Common myeloid progenitor, CD34-positive (primary cell): Measurements from ENCODE around the gene TADA1.
"Not testable (repeated sequence)": the region's sequence is repeated elsewhere in the genome, so short reads cannot be mapped to it uniquely, and the experiment has no call there.

Experiments
- CTCF ChIA-PET: fragments of 350-600 bp; sonication (Branson Sonifier 250); formaldehyde crosslinking; loops from one replicate; lab custom pipeline; 2021; ENCODE audit warnings: antibody characterized with exemption; lab: Charles Lee
- POLR2A ChIA-PET: fragments of 350-600 bp; sonication (Branson Sonifier 250); formaldehyde crosslinking; loops from one replicate; lab custom pipeline; 2021; ENCODE audit warnings: antibody characterized with exemption; lab: Charles Lee
- DNase-seq, 3 donors: peaks; one replicate each; pipeline versions ENCODE4 v3.0.0 to v3.0.0-alpha.2; 2013
- H3K27ac ChIP-seq, 2 experiments: 1 replicate in 1 of 2; 2 replicates in 1 of 2; pipeline ENCODE4 v1.7.0; 2013; ENCODE audit warnings: inconsistent platforms in 2 of 2, low read length in 2 of 2, mild to moderate bottlenecking in 2 of 2, low read depth in 1 of 2, moderate library complexity in 1 of 2; ENCODE audit not compliant: severe bottlenecking in 2 of 2, insufficient read depth in 1 of 2, poor library complexity in 1 of 2
- H3K27me3 ChIP-seq, 5 experiments: replicated peaks in 2 of 5; 1 replicate in 3 of 5; 2 replicates in 2 of 5; pipeline versions ENCODE4 v1.6.1 to v1.7.0; 2013; ENCODE audit warnings: low read length in 4 of 5, mild to moderate bottlenecking in 2 of 5, moderate library complexity in 2 of 5, inconsistent platforms in 1 of 5; ENCODE audit not compliant: insufficient read depth in 5 of 5, control insufficient read depth in 4 of 5
- H3K36me3 ChIP-seq, 4 experiments: 1 replicate in 2 of 4; 2 replicates in 2 of 4; pipeline versions ENCODE4 v1.6.1 to v1.7.0; 2013; ENCODE audit warnings: low read length in 3 of 4, control low read depth in 1 of 4, mild to moderate bottlenecking in 1 of 4; ENCODE audit not compliant: control insufficient read depth in 4 of 4, insufficient read depth in 4 of 4
- H3K4me1 ChIP-seq, 4 experiments: 1 replicate in 3 of 4; 2 replicates in 1 of 4; pipeline versions ENCODE4 v1.6.1 to v1.7.1; 2013; ENCODE audit warnings: low read length in 3 of 4, mild to moderate bottlenecking in 3 of 4, control low read depth in 1 of 4, inconsistent platforms in 1 of 4, moderate library complexity in 1 of 4; ENCODE audit not compliant: control insufficient read depth in 4 of 4, insufficient read depth in 4 of 4; ENCODE audit errors: control extremely low read depth in 1 of 4
- H3K4me3 ChIP-seq, 7 experiments: 1 replicate in 4 of 7; 2 replicates in 3 of 7; pipeline versions ENCODE4 v1.5.1 to v1.7.0; 2013; ENCODE audit warnings: mild to moderate bottlenecking in 7 of 7, low read length in 6 of 7, moderate library complexity in 6 of 7, inconsistent platforms in 2 of 7, low read depth in 2 of 7, control low read depth in 1 of 7; ENCODE audit not compliant: insufficient read depth in 4 of 7, control insufficient read depth in 1 of 7; ENCODE audit errors: extremely low read depth in 1 of 7
- H3K9me3 ChIP-seq, 5 experiments: 1 replicate in 4 of 5; 2 replicates in 1 of 5; pipeline versions ENCODE4 v1.6.1 to v1.7.1; 2013; ENCODE audit warnings: low read length in 4 of 5, mild to moderate bottlenecking in 2 of 5, inconsistent platforms in 1 of 5, low read depth in 1 of 5, moderate library complexity in 1 of 5; ENCODE audit not compliant: control insufficient read depth in 4 of 5, insufficient read depth in 2 of 5; ENCODE audit errors: control extremely low read depth in 1 of 5
- WGBS: methylation state at CpG from one replicate; pipeline ENCODE4 v1.1.5; 2013; ENCODE audit not compliant: insufficient coverage; 5-methylcytosine and 5-hydroxymethylcytosine counted together

Gene TADA1

DNA sequence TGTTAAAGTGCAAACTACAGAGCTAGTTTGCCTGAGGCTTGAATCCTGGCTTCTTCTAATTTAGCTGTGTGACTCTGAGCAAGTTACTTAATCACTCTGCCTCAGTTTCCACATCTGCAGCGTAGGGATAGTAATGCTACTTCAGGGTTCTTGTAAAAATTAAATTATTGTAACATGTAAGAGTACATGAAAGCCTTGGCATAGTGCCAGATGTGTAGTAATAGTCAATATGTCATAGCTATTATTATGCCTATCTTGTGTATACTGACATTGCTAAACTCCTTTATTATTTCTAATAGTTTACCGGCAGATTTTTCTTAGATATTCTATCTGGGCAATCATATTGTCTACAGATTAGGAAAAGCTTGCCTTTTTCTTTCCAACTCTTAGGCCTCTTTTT is 6.8 kb upstream of the TADA1 start:
- Histone ChIP-seq H3K36me3 (no peaks in the 10 kb centered on the region), H3K27me3 (peaks cover 0 to 6% (median 0%) of the 10 kb centered on the region in 5 experiments), H3K4me3 (no peak overlapping the region), H3K4me1 (peaks cover 0 to 17% (median 14%) of the 10 kb centered on the region in 4 experiments), H3K27ac (no peak overlapping the region), H3K9me3 (no peaks in the 10 kb centered on the region)
- ChIA-PET POLR2A (no interaction called here), CTCF (interaction anchor here (0.8 to 13.2 kb wide), 7 partner anchors 23 to 241 kb away, joined by 3 to 172 read pairs (median 4); no protein-coding TSS in a partner anchor)
- no peak for DNase-seq
- WGBS, result no CpG with 5 or more reads among the region's 2 CpGs

DNA sequence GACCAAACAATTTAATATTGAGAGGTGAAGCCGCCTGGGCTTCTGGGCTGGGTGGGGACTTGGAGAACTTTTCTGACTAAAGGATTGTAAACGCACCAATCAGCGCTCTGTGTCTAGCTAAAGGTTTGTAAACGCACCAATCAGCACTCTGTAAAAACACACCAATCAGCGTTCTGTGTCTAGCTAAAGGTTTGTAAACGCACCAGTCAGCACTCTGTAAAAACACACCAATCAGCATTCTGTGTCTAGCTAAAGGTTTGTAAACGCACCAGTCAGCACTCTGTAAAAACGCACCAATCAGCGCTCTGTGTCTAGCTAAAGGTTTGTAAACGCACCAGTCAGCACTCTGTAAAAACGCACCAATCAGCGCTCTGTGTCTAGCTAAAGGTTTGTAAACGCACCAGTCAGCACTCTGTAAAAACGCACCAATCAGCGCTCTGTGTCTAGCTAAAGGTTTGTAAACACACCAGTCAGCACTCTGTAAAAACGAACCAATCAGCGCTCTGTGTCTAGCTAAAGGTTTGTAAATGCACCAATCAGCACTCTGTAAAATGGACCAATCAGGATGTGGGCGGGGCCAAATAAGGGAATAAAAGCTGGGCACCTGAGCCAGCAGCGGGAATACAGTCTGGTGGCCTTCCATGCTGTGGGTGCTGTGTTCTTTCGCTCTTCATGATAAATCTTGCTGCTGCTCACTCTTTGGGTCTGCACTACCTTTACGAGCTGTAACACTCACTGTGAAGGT is 2.3 kb upstream of the TADA1 start:
- CTCF ChIA-PET, result interaction anchor here (13.2 kb wide), 1 partner anchor 182 kb away, joined by 172 read pairs; no protein-coding TSS in a partner anchor
- H3K36me3 ChIP-seq, H3K27ac ChIP-seq, H3K9me3 ChIP-seq, DNase-seq, POLR2A ChIA-PET, H3K4me3 ChIP-seq, H3K27me3 ChIP-seq: not testable (repeated sequence)
- peaks cover 7 to 23% (median 14%) of the 10 kb centered on the region in 4 experiments for H3K4me1 ChIP-seq
- 98% methylated on average over 8 of the region's 21 CpGs for WGBS

GRCh38 chr1:166876540-166876838 is 425 bp upstream of the TADA1 start:
- Histone ChIP-seq H3K4me3 (peak overlapping the region in 6 of 7 experiments; percentile 19 to 92 (median 83)), H3K9me3 (no peaks in the 10 kb centered on the region), H3K4me1 (peaks cover 7 to 23% (median 14%) of the 10 kb centered on the region in 4 experiments), H3K27me3 (no peaks in the 10 kb centered on the region), H3K36me3 (peaks cover 0 to 10% (median under 1%) of the 10 kb centered on the region in 4 experiments), H3K27ac (peak overlapping the region in 1 of 2 experiments; percentile 74)
- WGBS, result 0% methylated on average over 6 of the region's 7 CpGs
- POLR2A ChIA-PET, result interaction anchor here (1.2 kb wide), 1 partner anchor 38 kb away, joined by 3 read pairs; the partner anchor contains the start of gene POGK
- CTCF ChIA-PET, result interaction anchor here (0.9 to 13.2 kb wide), 4 partner anchors 17 to 184 kb away, joined by 3 to 172 read pairs (median 4); partner anchors contain the start of gene POGK
- no peak for DNase-seq

DNA sequence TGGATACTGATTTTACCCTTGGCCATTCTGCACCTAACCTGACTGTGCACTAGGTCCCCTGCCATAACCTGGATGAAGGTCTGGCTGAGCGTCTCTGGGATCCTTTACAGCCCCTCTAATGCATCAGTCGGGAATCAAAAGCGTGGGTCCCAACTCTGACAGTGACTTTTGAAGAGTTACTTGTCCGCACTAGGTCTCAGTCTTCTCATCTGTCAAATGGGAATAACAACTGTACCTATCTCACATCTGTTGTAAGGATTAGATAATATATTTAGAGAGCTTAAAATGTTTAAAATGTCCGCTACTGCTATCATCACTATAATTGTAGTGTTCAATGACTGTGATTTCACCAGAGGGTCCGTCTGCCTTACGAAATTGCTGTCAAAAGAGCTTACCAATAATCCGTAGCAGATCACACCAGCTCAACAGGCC is 746 bp downstream of the TADA1 start:
- Histone ChIP-seq H3K4me3 (peak overlapping the region; percentile 40 to 92 (median 80)), H3K4me1 (peaks cover 7 to 23% (median 14%) of the 10 kb centered on the region in 4 experiments), H3K9me3 (no peaks in the 10 kb centered on the region), H3K27ac (peak overlapping the region; percentile 66 to 85), H3K27me3 (no peaks in the 10 kb centered on the region), H3K36me3 (peaks cover 0 to 10% (median under 1%) of the 10 kb centered on the region in 4 experiments)
- WGBS, result 37% methylated on average over 6 of the region's 8 CpGs
- CTCF ChIA-PET, result interaction anchor here (1.2 to 13.2 kb wide), 2 partner anchors 34 to 185 kb away, joined by 3 to 172 read pairs; no protein-coding TSS in a partner anchor
- POLR2A ChIA-PET, result no interaction called here
- DNase-seq, result no peak

- Histone ChIP-seq H3K27me3 (no peaks in the 10 kb centered on the region), H3K27ac (no peak overlapping the region), H3K4me1 (peaks cover 7 to 24% (median 15%) of the 10 kb centered on the region in 4 experiments), H3K4me3 (no peak overlapping the region), H3K9me3 (no peaks in the 10 kb centered on the region), H3K36me3 (peaks cover 0 to 10% (median 3%) of the 10 kb centered on the region in 4 experiments)
- no peak for DNase-seq
- CTCF ChIA-PET, result no interaction called here
- WGBS, result 100% methylated on average over 6 of the region's 8 CpGs
- POLR2A ChIA-PET, result no interaction called here
Measured at GRCh38 chr1:166874464-166874863, 1.6 kb downstream of the TADA1 start.

GRCh38 chr1:166870584-166870983 is 5.5 kb downstream of the TADA1 start:
- Histone ChIP-seq H3K9me3 (no peaks in the 10 kb centered on the region), H3K4me1 (peaks cover 3 to 16% (median 10%) of the 10 kb centered on the region in 4 experiments), H3K36me3 (peaks cover 4 to 33% (median 17%) of the 10 kb centered on the region in 4 experiments), H3K27ac (no peak overlapping the region), H3K4me3 (no peak overlapping the region), H3K27me3 (no peaks in the 10 kb centered on the region)
- DNase-seq, result no peak
- POLR2A ChIA-PET, result no interaction called here
- WGBS, result no CpG with 5 or more reads among the region's 4 CpGs
- CTCF ChIA-PET, result interaction anchor here (1.7 kb wide), 1 partner anchor 19 kb away, joined by 4 read pairs; no protein-coding TSS in a partner anchor
